DND-41 (cell line): ENCODE measurements around the gene DDX1.

ENCODE experiments used
- ATAC-seq: fragments of 200-7000 bp; cut with Tn5 transposase; 3 replicates; pipeline ENCODE4 v1.9.1; 2021; ENCODE audit warnings: low read depth; ENCODE audit not compliant: insufficient read depth
- DNase-seq: peaks from one replicate; pipeline ENCODE4 v3.0.0-alpha.2; 2020
- H2AFZ ChIP-seq: 2 replicates; pipeline ENCODE4 v1.6.0; 2012; ENCODE audit warnings: low read depth, low read length
- H3K27ac ChIP-seq: 2 replicates; pipeline ENCODE4 v1.5.1; 2012; ENCODE audit warnings: low read length, inconsistent platforms
- H3K27me3 ChIP-seq: fragments of 200-600 bp; sonication (generic); 2 replicates; pipeline ENCODE4 v1.6.0; 2012; ENCODE audit warnings: low read length, mild to moderate bottlenecking, inconsistent platforms; ENCODE audit not compliant: insufficient read depth, poor library complexity
- H3K36me3 ChIP-seq: 2 replicates; pipeline ENCODE4 v1.5.1; 2012; ENCODE audit warnings: low read length, inconsistent platforms; ENCODE audit not compliant: insufficient read depth
- H3K4me1 ChIP-seq: 2 replicates; pipeline ENCODE4 v1.5.1; 2012; ENCODE audit warnings: mild to moderate bottlenecking, low read length; ENCODE audit not compliant: insufficient read depth
- H3K4me2 ChIP-seq: 2 replicates; pipeline ENCODE4 v1.6.0; 2012; ENCODE audit warnings: mild to moderate bottlenecking, moderate library complexity, low read length, inconsistent platforms; ENCODE audit not compliant: insufficient read depth
- H3K4me3 ChIP-seq, 2 experiments: fragments of 200-600 bp in 1 of 2; shearing (Covaris generic) in 1 of 2; 2 replicates each; pipeline ENCODE4 v1.5.1; 2012 to 2016; ENCODE audit warnings: inconsistent platforms in 2 of 2, low read length in 2 of 2, mild to moderate bottlenecking in 2 of 2, low read depth in 1 of 2, moderate library complexity in 1 of 2
- H3K79me2 ChIP-seq: 2 replicates; pipeline ENCODE4 v1.6.0; 2012; ENCODE audit warnings: low read length, inconsistent platforms; ENCODE audit not compliant: insufficient read depth
- H3K9ac ChIP-seq: 2 replicates; pipeline ENCODE4 v1.6.0; 2012; ENCODE audit warnings: low read depth, mild to moderate bottlenecking, inconsistent platforms, low read length, moderate library complexity
- H3K9me3 ChIP-seq: 2 replicates; pipeline ENCODE4 v1.5.1; 2012; ENCODE audit warnings: low read length, moderate library complexity, mild to moderate bottlenecking, inconsistent platforms; ENCODE audit not compliant: insufficient read depth, severe bottlenecking
- H4K20me1 ChIP-seq: 2 replicates; pipeline ENCODE4 v1.6.0; 2012; ENCODE audit warnings: low read length; ENCODE audit not compliant: insufficient read depth
- EZH2 ChIP-seq: IDR thresholded peaks from 3 replicates; pipeline ENCODE4 v1.6.1; 2012; ENCODE audit warnings: borderline replicate concordance, low read depth, mild to moderate bottlenecking, moderate library complexity, low read length, inconsistent platforms; ENCODE audit not compliant: severe bottlenecking
- TF ChIP-seq, protein P1 (sequence below): IDR thresholded peaks from 2 replicates; pipeline ENCODE4 v1.5.1; 2012; ENCODE audit warnings: borderline replicate concordance, low read length, moderate library complexity, mild to moderate bottlenecking; ENCODE audit not compliant: poor library complexity, severe bottlenecking; ENCODE audit errors: extremely low read depth

DDX1 gene

DNA sequence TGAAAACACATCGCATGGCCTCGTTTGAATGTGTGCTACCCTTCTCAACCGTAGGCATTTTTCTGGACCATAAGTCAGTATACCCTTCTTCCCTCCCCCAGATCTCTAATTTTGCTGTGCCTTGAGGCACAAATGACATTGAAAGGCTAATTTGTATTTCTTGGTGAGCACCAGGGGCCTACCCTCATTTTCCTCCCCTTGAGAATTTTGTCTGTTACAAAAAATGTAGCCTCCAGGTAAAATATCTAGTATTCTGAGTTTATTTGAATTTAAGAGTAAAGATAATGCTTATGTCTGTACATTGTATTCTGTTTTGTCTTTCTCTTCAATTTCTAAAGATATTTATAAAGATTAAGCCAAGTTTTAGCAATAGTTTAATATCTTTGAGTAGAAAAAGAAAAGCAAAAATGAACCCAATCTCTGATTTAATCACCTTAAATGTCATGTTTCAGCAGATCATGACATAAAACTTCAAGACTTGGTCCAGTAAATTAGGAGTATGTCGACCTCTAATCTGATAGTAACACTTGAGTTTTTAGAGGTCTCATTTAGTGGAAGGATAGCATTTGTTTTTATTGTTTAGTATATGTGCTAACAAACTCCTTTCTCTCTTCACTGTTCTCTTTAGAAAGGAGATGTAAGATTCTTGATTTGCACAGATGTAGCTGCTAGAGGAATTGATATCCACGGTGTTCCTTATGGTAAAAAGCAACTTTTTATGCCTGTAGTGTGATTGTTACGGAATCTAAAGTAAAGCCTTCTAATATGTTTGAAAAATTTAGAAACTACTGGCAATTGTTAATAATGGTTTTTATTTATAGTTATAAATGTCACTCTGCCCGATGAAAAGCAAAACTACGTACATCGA is 36.4 kb downstream of the DDX1 start:
- ATAC-seq (no peak), DNase-seq (no peak)
- no peaks in the 10 kb centered on the region for H3K4me1 ChIP-seq
- H4K20me1 ChIP-seq: no peaks in the 10 kb centered on the region
- H3K79me2 ChIP-seq: no peaks in the 10 kb centered on the region
- no peak overlapping the region for H3K4me2 ChIP-seq
- no peaks in the 10 kb centered on the region for H3K27me3 ChIP-seq
- no peak overlapping the region for H3K4me3 ChIP-seq
- TF ChIP-seq EZH2: no peak
- TF ChIP-seq, protein P1, sequence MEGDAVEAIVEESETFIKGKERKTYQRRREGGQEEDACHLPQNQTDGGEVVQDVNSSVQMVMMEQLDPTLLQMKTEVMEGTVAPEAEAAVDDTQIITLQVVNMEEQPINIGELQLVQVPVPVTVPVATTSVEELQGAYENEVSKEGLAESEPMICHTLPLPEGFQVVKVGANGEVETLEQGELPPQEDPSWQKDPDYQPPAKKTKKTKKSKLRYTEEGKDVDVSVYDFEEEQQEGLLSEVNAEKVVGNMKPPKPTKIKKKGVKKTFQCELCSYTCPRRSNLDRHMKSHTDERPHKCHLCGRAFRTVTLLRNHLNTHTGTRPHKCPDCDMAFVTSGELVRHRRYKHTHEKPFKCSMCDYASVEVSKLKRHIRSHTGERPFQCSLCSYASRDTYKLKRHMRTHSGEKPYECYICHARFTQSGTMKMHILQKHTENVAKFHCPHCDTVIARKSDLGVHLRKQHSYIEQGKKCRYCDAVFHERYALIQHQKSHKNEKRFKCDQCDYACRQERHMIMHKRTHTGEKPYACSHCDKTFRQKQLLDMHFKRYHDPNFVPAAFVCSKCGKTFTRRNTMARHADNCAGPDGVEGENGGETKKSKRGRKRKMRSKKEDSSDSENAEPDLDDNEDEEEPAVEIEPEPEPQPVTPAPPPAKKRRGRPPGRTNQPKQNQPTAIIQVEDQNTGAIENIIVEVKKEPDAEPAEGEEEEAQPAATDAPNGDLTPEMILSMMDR: no peak
- peaks cover 93% of the 10 kb centered on the region for H3K36me3 ChIP-seq
- no peak overlapping the region for H3K9ac ChIP-seq
- no peak overlapping the region for H2AFZ ChIP-seq
- no peaks in the 10 kb centered on the region for H3K9me3 ChIP-seq
- H3K27ac ChIP-seq: no peak overlapping the region

DNA sequence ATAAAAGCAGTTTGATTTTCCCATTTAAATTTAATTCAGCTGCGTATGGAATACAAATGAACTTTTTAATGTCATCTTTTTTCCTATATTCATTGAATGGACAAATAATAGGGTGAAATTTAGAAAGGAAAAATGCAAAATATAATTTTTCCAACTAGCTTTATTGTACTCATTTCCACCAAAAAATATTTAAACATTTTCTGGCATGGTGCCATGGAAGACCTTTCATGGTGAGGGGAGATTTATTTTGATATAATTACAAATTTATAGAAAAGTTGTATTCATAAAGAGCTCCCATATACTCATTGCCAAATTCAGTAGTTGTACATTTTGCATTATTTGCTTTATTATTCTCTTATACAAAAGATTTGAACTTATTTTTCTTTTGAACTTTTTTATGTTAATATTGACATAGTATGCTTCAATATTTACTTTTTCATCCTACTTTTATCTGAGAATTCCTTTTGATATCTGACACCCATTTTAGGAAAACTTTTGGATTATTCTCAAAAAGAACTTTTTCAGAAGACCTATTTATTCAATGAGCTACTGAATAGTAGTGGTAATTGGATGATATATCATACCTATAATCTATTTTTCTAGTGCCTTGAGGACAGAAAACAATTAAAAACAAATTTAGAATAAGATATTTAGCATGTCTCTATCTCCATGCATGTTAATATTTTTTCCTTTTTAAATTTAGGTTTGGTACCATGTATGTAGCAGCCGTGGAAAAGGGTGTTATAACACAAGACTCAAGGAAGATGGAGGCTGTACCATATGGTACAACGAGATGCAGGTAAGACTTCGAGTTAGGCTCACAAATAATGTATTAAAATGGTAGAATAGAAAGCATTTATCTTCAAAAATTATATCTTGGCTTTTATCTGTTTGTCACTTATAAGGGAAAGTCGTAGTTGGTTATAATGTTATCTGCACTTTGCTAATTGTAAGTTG is 37.5 kb downstream of the DDX1 start:
- no peaks in the 10 kb centered on the region for H3K9me3 ChIP-seq
- H3K79me2 ChIP-seq: no peaks in the 10 kb centered on the region
- H3K36me3 ChIP-seq: peaks cover 93% of the 10 kb centered on the region
- H3K4me2 ChIP-seq: no peak overlapping the region
- H4K20me1 ChIP-seq: no peaks in the 10 kb centered on the region
- no peak for DNase-seq
- H3K4me3 ChIP-seq: no peak overlapping the region
- H3K9ac ChIP-seq: no peak overlapping the region
- ATAC-seq: no peak
- no peak overlapping the region for H3K27ac ChIP-seq
- no peaks in the 10 kb centered on the region for H3K27me3 ChIP-seq
- TF ChIP-seq EZH2: no peak
- TF ChIP-seq, protein P1: no peak
- no peak overlapping the region for H2AFZ ChIP-seq
- no peaks in the 10 kb centered on the region for H3K4me1 ChIP-seq

DNA sequence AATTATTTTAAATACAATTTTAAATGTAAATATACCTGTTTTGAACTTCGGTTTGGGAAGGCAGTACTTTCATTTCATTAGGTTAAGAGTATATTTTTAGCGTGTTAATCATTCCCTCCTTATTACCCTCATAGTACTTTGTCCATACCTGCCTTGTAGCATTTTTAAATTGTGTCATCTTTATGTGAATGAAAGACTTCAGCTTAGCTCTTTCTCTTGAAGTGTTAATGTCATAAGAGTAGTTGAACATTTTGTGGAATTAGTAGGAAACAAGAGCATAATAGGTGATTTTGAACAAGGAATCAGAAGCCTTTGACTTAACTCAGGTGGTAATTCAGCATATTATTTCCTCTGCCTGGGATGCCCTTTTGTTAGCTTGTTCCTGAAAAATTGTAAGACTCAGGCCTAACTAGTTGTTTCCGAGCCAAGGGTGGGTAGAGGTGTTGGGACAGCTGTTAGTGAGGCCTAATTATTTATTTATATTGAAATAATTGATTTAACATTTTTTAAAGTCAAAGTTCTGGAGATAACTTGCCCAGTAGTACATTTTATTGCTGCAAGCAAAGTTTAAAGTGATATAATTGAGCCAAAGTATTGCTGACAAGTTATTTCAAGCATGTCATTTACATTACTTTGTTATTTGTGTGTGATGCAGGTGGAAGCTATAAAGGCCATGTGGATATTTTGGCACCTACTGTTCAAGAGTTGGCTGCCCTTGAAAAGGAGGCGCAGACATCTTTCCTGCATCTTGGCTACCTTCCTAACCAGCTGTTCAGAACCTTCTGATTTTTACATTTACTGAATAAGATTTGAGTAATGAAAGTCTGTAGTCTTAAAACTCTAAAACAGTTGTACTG is 38.7 kb downstream of the DDX1 start:
- no peak overlapping the region for H3K9ac ChIP-seq
- no peaks in the 10 kb centered on the region for H3K4me1 ChIP-seq
- no peak overlapping the region for H2AFZ ChIP-seq
- no peak overlapping the region for H3K27ac ChIP-seq
- no peaks in the 10 kb centered on the region for H4K20me1 ChIP-seq
- H3K9me3 ChIP-seq: no peaks in the 10 kb centered on the region
- H3K4me2 ChIP-seq: no peak overlapping the region
- H3K79me2 ChIP-seq: no peaks in the 10 kb centered on the region
- ATAC-seq: no peak
- no peak overlapping the region for H3K4me3 ChIP-seq
- no peak for TF ChIP-seq EZH2
- TF ChIP-seq, protein P1: no peak
- no peak for DNase-seq
- H3K27me3 ChIP-seq: no peaks in the 10 kb centered on the region
- H3K36me3 ChIP-seq: peaks cover 89% of the 10 kb centered on the region
